ENCODE measurements around the gene UBAC2. TPM values are rescaled to one million over a fixed set of nuclear protein-coding genes. Genes with fewer than 3 reads are reported as not detected.

Gene UBAC2
- total and polyA plus RNA-seq, 2 donors: 42.8 to 69.1 TPM

GRCh38 chr13:99356012-99356261, 155.3 kb downstream of the UBAC2 start:
- Histone ChIP-seq H3K9me3 (ENCODE audit: control insufficient read depth in 2 of 2, insufficient read depth in 1 of 2, low read length in 1 of 2) (no peaks in the 10 kb centered on the region), H3K4me3 (ENCODE audit: low read length in 2 of 2) (no peak overlapping the region), H3K36me3 (ENCODE audit: control insufficient read depth in 2 of 2, insufficient read depth in 2 of 2, low read length in 1 of 2) (peaks cover 17 to 44% of the 10 kb centered on the region in 2 donors), H3K27me3 (ENCODE audit: control insufficient read depth in 2 of 2, insufficient read depth in 1 of 2, low read length in 1 of 2) (no peaks in the 10 kb centered on the region), H3K27ac (ENCODE audit: low read depth in 1 of 2, low read length in 1 of 2) (peak overlapping the region; percentile 81 to 95), H3K4me1 (ENCODE audit: control insufficient read depth in 2 of 2, insufficient read depth in 2 of 2, low read length in 2 of 2) (peaks cover 55 to 81% of the 10 kb centered on the region in 2 donors)
- DNase-seq (ENCODE audit: low read depth in 6 of 9, low spot score in 9 of 9): peak in 2 of 9 donors; percentile 28 to 45
- WGBS: 21% methylated on average over 1 of the region's 1 CpG

- H3K36me3 ChIP-seq (ENCODE audit: control insufficient read depth in 2 of 2, insufficient read depth in 2 of 2, low read length in 1 of 2): peaks cover 17 to 47% of the 10 kb centered on the region in 2 donors
- WGBS: 24% methylated on average over 10 of the region's 10 CpGs
- peaks cover 58 to 84% of the 10 kb centered on the region in 2 donors for H3K4me1 ChIP-seq (ENCODE audit: control insufficient read depth in 2 of 2, insufficient read depth in 2 of 2, low read length in 2 of 2)
- no peaks in the 10 kb centered on the region for H3K27me3 ChIP-seq (ENCODE audit: control insufficient read depth in 2 of 2, insufficient read depth in 1 of 2, low read length in 1 of 2)
- peak overlapping the region; percentile 81 to 95 for H3K27ac ChIP-seq (ENCODE audit: low read depth in 1 of 2, low read length in 1 of 2)
- no peaks in the 10 kb centered on the region for H3K9me3 ChIP-seq (ENCODE audit: control insufficient read depth in 2 of 2, insufficient read depth in 1 of 2, low read length in 1 of 2)
- no peak overlapping the region for H3K4me3 ChIP-seq (ENCODE audit: low read length in 2 of 2)
- DNase-seq (ENCODE audit: low read depth in 6 of 9, low spot score in 9 of 9): peak in 7 of 9 donors; percentile 36 to 89 (median 61)
These were observed 155.8 kb downstream of the UBAC2 start for GRCh38 chr13:99356262-99357091.

GRCh38 chr13:99357131-99357596, 156.5 kb downstream of the UBAC2 start:
- 79% methylated on average over 8 of the region's 8 CpGs for WGBS
- no peak overlapping the region for H3K4me3 ChIP-seq (ENCODE audit: low read length in 2 of 2)
- peaks cover 17 to 50% of the 10 kb centered on the region in 2 donors for H3K36me3 ChIP-seq (ENCODE audit: control insufficient read depth in 2 of 2, insufficient read depth in 2 of 2, low read length in 1 of 2)
- peak overlapping the region; percentile 81 to 95 for H3K27ac ChIP-seq (ENCODE audit: low read depth in 1 of 2, low read length in 1 of 2)
- peaks cover 61 to 81% of the 10 kb centered on the region in 2 donors for H3K4me1 ChIP-seq (ENCODE audit: control insufficient read depth in 2 of 2, insufficient read depth in 2 of 2, low read length in 2 of 2)
- DNase-seq (ENCODE audit: low read depth in 6 of 9, low spot score in 9 of 9): peak in 1 of 9 donors; percentile 43
- no peaks in the 10 kb centered on the region for H3K27me3 ChIP-seq (ENCODE audit: control insufficient read depth in 2 of 2, insufficient read depth in 1 of 2, low read length in 1 of 2)
- H3K9me3 ChIP-seq (ENCODE audit: control insufficient read depth in 2 of 2, insufficient read depth in 1 of 2, low read length in 1 of 2): no peaks in the 10 kb centered on the region

GRCh38 chr13:99357941-99358340, 157.3 kb downstream of the UBAC2 start:
- peaks cover 56 to 74% of the 10 kb centered on the region in 2 donors for H3K4me1 ChIP-seq (ENCODE audit: control insufficient read depth in 2 of 2, insufficient read depth in 2 of 2, low read length in 2 of 2)
- peaks cover 11 to 50% of the 10 kb centered on the region in 2 donors for H3K36me3 ChIP-seq (ENCODE audit: control insufficient read depth in 2 of 2, insufficient read depth in 2 of 2, low read length in 1 of 2)
- WGBS: 95% methylated on average over 6 of the region's 6 CpGs
- H3K9me3 ChIP-seq (ENCODE audit: control insufficient read depth in 2 of 2, insufficient read depth in 1 of 2, low read length in 1 of 2): no peaks in the 10 kb centered on the region
- H3K4me3 ChIP-seq (ENCODE audit: low read length in 2 of 2): no peak overlapping the region
- peak overlapping the region in 1 of 2 donors; percentile 11 for H3K27ac ChIP-seq (ENCODE audit: low read depth in 1 of 2, low read length in 1 of 2)
- no peaks in the 10 kb centered on the region for H3K27me3 ChIP-seq (ENCODE audit: control insufficient read depth in 2 of 2, insufficient read depth in 1 of 2, low read length in 1 of 2)
- DNase-seq (ENCODE audit: low read depth in 6 of 9, low spot score in 9 of 9): no peak

- peaks cover 47 to 64% of the 10 kb centered on the region in 2 donors for H3K4me1 ChIP-seq (ENCODE audit: control insufficient read depth in 2 of 2, insufficient read depth in 2 of 2, low read length in 2 of 2)
These were observed 158.9 kb downstream of the UBAC2 start for GRCh38 chr13:99359528-99359927.

GRCh38 chr13:99360696-99361095, 160.0 kb downstream of the UBAC2 start:
- Histone ChIP-seq H3K4me3 (ENCODE audit: low read length in 2 of 2) (no peak overlapping the region), H3K36me3 (ENCODE audit: control insufficient read depth in 2 of 2, insufficient read depth in 2 of 2, low read length in 1 of 2) (peaks cover 0 to 30% of the 10 kb centered on the region in 2 donors), H3K4me1 (ENCODE audit: control insufficient read depth in 2 of 2, insufficient read depth in 2 of 2, low read length in 2 of 2) (peaks cover 38 to 52% of the 10 kb centered on the region in 2 donors), H3K9me3 (ENCODE audit: control insufficient read depth in 2 of 2, insufficient read depth in 1 of 2, low read length in 1 of 2) (no peaks in the 10 kb centered on the region), H3K27ac (ENCODE audit: low read depth in 1 of 2, low read length in 1 of 2) (peak overlapping the region; percentile 77 to 80), H3K27me3 (ENCODE audit: control insufficient read depth in 2 of 2, insufficient read depth in 1 of 2, low read length in 1 of 2) (no peaks in the 10 kb centered on the region)
- WGBS: 98% methylated on average over 10 of the region's 10 CpGs
- DNase-seq (ENCODE audit: low read depth in 6 of 9, low spot score in 9 of 9): no peak

More at GRCh38 chr13:99359528-99359927, 158.9 kb downstream of the UBAC2 start:
- H3K27ac ChIP-seq (ENCODE audit: low read depth in 1 of 2, low read length in 1 of 2): peak overlapping the region in 1 of 2 donors; percentile 54
- peaks cover 8 to 39% of the 10 kb centered on the region in 2 donors for H3K36me3 ChIP-seq (ENCODE audit: control insufficient read depth in 2 of 2, insufficient read depth in 2 of 2, low read length in 1 of 2)
- WGBS: 92% methylated on average over 6 of the region's 6 CpGs
- no peaks in the 10 kb centered on the region for H3K9me3 ChIP-seq (ENCODE audit: control insufficient read depth in 2 of 2, insufficient read depth in 1 of 2, low read length in 1 of 2)
- no peaks in the 10 kb centered on the region for H3K27me3 ChIP-seq (ENCODE audit: control insufficient read depth in 2 of 2, insufficient read depth in 1 of 2, low read length in 1 of 2)
- DNase-seq (ENCODE audit: low read depth in 6 of 9, low spot score in 9 of 9): no peak
- H3K4me3 ChIP-seq (ENCODE audit: low read length in 2 of 2): no peak overlapping the region

GRCh38 chr13:99361197-99361596, 160.5 kb downstream of the UBAC2 start:
- Histone ChIP-seq H3K4me3 (ENCODE audit: low read length in 2 of 2) (no peak overlapping the region), H3K4me1 (ENCODE audit: control insufficient read depth in 2 of 2, insufficient read depth in 2 of 2, low read length in 2 of 2) (peaks cover 33 to 47% of the 10 kb centered on the region in 2 donors), H3K36me3 (ENCODE audit: control insufficient read depth in 2 of 2, insufficient read depth in 2 of 2, low read length in 1 of 2) (peaks cover 0 to 30% of the 10 kb centered on the region in 2 donors), H3K9me3 (ENCODE audit: control insufficient read depth in 2 of 2, insufficient read depth in 1 of 2, low read length in 1 of 2) (no peaks in the 10 kb centered on the region), H3K27me3 (ENCODE audit: control insufficient read depth in 2 of 2, insufficient read depth in 1 of 2, low read length in 1 of 2) (no peaks in the 10 kb centered on the region), H3K27ac (ENCODE audit: low read depth in 1 of 2, low read length in 1 of 2) (peak overlapping the region; percentile 61 to 88)
- WGBS: 9% methylated on average over 3 of the region's 3 CpGs
- DNase-seq (ENCODE audit: low read depth in 6 of 9, low spot score in 9 of 9): peak in 5 of 9 donors; percentile 49 to 82 (median 51)

- peaks cover 0 to 25% of the 10 kb centered on the region in 2 donors for H3K36me3 ChIP-seq (ENCODE audit: control insufficient read depth in 2 of 2, insufficient read depth in 2 of 2, low read length in 1 of 2)
- H3K27me3 ChIP-seq (ENCODE audit: control insufficient read depth in 2 of 2, insufficient read depth in 1 of 2, low read length in 1 of 2): no peaks in the 10 kb centered on the region
- H3K9me3 ChIP-seq (ENCODE audit: control insufficient read depth in 2 of 2, insufficient read depth in 1 of 2, low read length in 1 of 2): no peaks in the 10 kb centered on the region
- no peak for DNase-seq (ENCODE audit: low read depth in 6 of 9, low spot score in 9 of 9)
- WGBS: 92% methylated on average over 1 of the region's 1 CpG
- H3K4me3 ChIP-seq (ENCODE audit: low read length in 2 of 2): no peak overlapping the region
- peak overlapping the region in 1 of 2 donors; percentile 36 for H3K27ac ChIP-seq (ENCODE audit: low read depth in 1 of 2, low read length in 1 of 2)
- H3K4me1 ChIP-seq (ENCODE audit: control insufficient read depth in 2 of 2, insufficient read depth in 2 of 2, low read length in 2 of 2): peaks cover 23 to 43% of the 10 kb centered on the region in 2 donors
These were observed 161.7 kb downstream of the UBAC2 start for GRCh38 chr13:99362362-99362761.

- no peaks in the 10 kb centered on the region for H3K9me3 ChIP-seq (ENCODE audit: control insufficient read depth in 2 of 2, insufficient read depth in 1 of 2, low read length in 1 of 2)
- H3K36me3 ChIP-seq (ENCODE audit: control insufficient read depth in 2 of 2, insufficient read depth in 2 of 2, low read length in 1 of 2): peaks cover 0 to 26% of the 10 kb centered on the region in 2 donors
- no peak overlapping the region for H3K4me3 ChIP-seq (ENCODE audit: low read length in 2 of 2)
- peak overlapping the region in 1 of 2 donors; percentile 36 for H3K27ac ChIP-seq (ENCODE audit: low read depth in 1 of 2, low read length in 1 of 2)
- H3K27me3 ChIP-seq (ENCODE audit: control insufficient read depth in 2 of 2, insufficient read depth in 1 of 2, low read length in 1 of 2): no peaks in the 10 kb centered on the region
- 96% methylated on average over 7 of the region's 7 CpGs for WGBS
- no peak for DNase-seq (ENCODE audit: low read depth in 6 of 9, low spot score in 9 of 9)
- peaks cover 23 to 38% of the 10 kb centered on the region in 2 donors for H3K4me1 ChIP-seq (ENCODE audit: control insufficient read depth in 2 of 2, insufficient read depth in 2 of 2, low read length in 2 of 2)
These were observed 162.7 kb downstream of the UBAC2 start for GRCh38 chr13:99363391-99363790.

Data from thymus (tissue), 11 donors.